Lung (tissue), 16 donors: ENCODE data around the gene OGFOD1. TPM values are rescaled to one million over a fixed set of nuclear protein-coding genes. Genes with fewer than 3 reads are reported as not detected.

Experiments used
- ATAC-seq: fragments of 200-7000 bp; cut with Tn5 transposase; one replicate; pipeline ENCODE4 v1.9.1; 2020; ENCODE audit warnings: moderate number of reproducible peaks; ENCODE audit not compliant: insufficient read depth, low FRiP score
- DNase-seq, 3 donors: peaks; one replicate each; pipeline ENCODE4 v3.0.0-alpha.2; 2013 to 2017
- H3K27ac ChIP-seq, 2 donors: one replicate each; pipeline ENCODE4 v1.5.1; 2013; ENCODE audit warnings: mild to moderate bottlenecking in 2 of 2, moderate library complexity in 2 of 2, control low read depth in 1 of 2, inconsistent platforms in 1 of 2, low read depth in 1 of 2, low read length in 1 of 2
- H3K27me3 ChIP-seq, 3 donors: one replicate each; pipeline ENCODE4 v1.5.1; 2013; ENCODE audit warnings: low read length in 2 of 3; ENCODE audit not compliant: control insufficient read depth in 3 of 3, insufficient read depth in 3 of 3
- H3K36me3 ChIP-seq, 4 donors: one replicate each; pipeline ENCODE4 v1.5.1; 2013; ENCODE audit warnings: low read length in 4 of 4, mild to moderate bottlenecking in 1 of 4, moderate library complexity in 1 of 4; ENCODE audit not compliant: control insufficient read depth in 4 of 4, insufficient read depth in 4 of 4
- H3K4me1 ChIP-seq, 5 donors: one replicate each; pipeline ENCODE4 v1.5.1; 2013; ENCODE audit warnings: low read length in 5 of 5, mild to moderate bottlenecking in 2 of 5, moderate library complexity in 1 of 5; ENCODE audit not compliant: control insufficient read depth in 5 of 5, insufficient read depth in 5 of 5
- H3K4me3 ChIP-seq: one replicate; pipeline ENCODE4 v1.5.1; 2013; ENCODE audit warnings: mild to moderate bottlenecking, control low read depth, moderate library complexity
- H3K9ac ChIP-seq, 2 donors: one replicate each; pipeline ENCODE4 v1.5.1; 2013; ENCODE audit warnings: low read length in 2 of 2, control low read depth in 1 of 2; ENCODE audit not compliant: insufficient read depth in 1 of 2
- H3K9me3 ChIP-seq, 4 donors: one replicate each; pipeline ENCODE4 v1.5.1; 2013; ENCODE audit warnings: low read length in 3 of 4, mild to moderate bottlenecking in 1 of 4, moderate library complexity in 1 of 4; ENCODE audit not compliant: control insufficient read depth in 4 of 4, insufficient read depth in 3 of 4
- WGBS, 2 donors: extraction: QIAGEN DNeasy Blood & Tissue Kit; methylation state at CpG; one replicate each; pipeline ENCODE4 v1.1.7; 2013; 5-methylcytosine and 5-hydroxymethylcytosine counted together
- long read RNA-seq, 5 donors: transcript quantifications; one replicate each; lab custom pipeline, GENCODE V29; 2026
- polyA plus RNA-seq, 2 donors: library from polyadenylated mRNA; stranded (reverse); fragments of 200-250 nt; gene quantifications; one replicate each; pipeline ENCODE4 v1.2.1, GENCODE V29; 2013
- total RNA-seq, 2 donors: library from RNA; depleted of rRNA in 1 of 2; stranded (reverse); fragments of >200 nt in 1 of 2; gene quantifications; one replicate each; pipeline ENCODE4 v1.2.1, GENCODE V29; 2014 to 2021
- TF ChIP-seq, protein P1 (sequence below): IDR thresholded peaks from 2 replicates; pipeline ENCODE4 v1.5.1; 2012; ENCODE audit warnings: mild to moderate bottlenecking; ENCODE audit errors: control extremely low read depth, extremely low read depth
- donor health status: control.
- donor health status: control.
- donor health status: Bipolar disorder and iron deficiency.
- donor health status: healthy.
- donor health status: DM: yes; HTN: yes; CAD: no.

The OGFOD1 gene
- 10 to 100 TPM; 32.4 to 36.1 TPM for total RNA-seq
- polyA plus RNA-seq, result 10 to 100 TPM in 1 of 2 donors, 1 to 10 TPM in 1; 9.1 to 26.6 TPM
- long read RNA-seq, donor 1, full-length matches to known transcripts, result 4 of 9 reads
- long read RNA-seq, donor 1, partial matches to known transcripts, result 5 of 9 reads
- long read RNA-seq, donor 1, other reads (novel, unspliced or antisense), result 0 of 9 reads
- long read RNA-seq, donor 2, result 0 reads
- long read RNA-seq, donor 3, full-length matches to known transcripts, result 1 of 35 reads
- long read RNA-seq, donor 3, partial matches to known transcripts, result 34 of 35 reads
- long read RNA-seq, donor 3, other reads (novel, unspliced or antisense), result 0 of 35 reads
- long read RNA-seq, donor 4, partial matches to known transcripts, result 10 of 10 reads
- long read RNA-seq, donor 4, other reads (novel, unspliced or antisense), result 0 of 10 reads
- long read RNA-seq, donor 5, full-length matches to known transcripts, result 9 of 14 reads
- long read RNA-seq, donor 5, partial matches to known transcripts, result 5 of 14 reads
- long read RNA-seq, donor 5, other reads (novel, unspliced or antisense), result 0 of 14 reads

DNA sequence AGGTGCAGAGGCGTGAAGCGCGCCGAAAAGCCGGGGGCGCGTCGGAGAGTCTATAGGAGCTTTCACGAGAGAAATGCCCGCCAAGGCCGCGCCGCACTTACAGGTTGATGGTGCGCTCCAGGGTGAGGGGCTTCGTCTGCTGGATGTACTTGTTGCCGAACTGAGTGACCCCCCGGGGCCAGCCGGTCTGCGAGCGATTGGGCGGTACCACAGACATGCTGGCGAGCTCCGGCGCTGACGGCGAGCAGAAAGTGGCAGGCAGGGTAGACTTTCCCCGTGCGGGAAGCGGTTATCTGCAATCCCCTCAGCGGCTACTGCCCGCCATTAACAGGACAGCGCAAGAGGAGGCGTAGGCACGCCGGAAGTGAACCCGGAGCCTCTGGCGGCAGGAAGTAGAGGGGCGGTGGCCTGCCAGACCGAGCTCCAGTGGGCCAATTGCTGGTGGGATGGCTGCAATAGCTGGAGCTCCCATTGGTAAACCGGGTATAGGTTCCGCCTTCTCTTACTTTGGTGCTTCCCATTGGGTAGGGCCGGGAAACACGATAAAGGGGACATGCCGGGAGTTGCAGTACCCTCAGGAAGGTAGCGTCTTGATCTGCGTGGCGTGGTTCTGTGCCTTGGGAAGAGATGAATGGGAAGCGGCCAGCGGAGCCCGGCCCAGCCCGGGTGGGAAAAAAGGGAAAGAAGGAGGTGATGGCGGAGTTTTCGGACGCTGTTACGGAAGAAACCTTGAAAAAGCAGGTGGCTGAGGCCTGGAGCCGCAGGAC lies at the start of gene OGFOD1, which contains the start of gene NUDT21:
Gene OGFOD1, plus strand, starts transcription at position 569 of the 767 bp plus-strand sequence. Its CDS starts 59 bp downstream, at position 628.
Gene NUDT21, minus strand, starts transcription at position 347 of the 767 bp plus-strand sequence. Its CDS starts 130 bp downstream, at position 217.
- H3K9me3 ChIP-seq, result no peaks in the 10 kb centered on the region
- H3K4me1 ChIP-seq, result peaks cover 11 to 33% (median 17%) of the 10 kb centered on the region in 5 donors
- TF ChIP-seq, protein P1, sequence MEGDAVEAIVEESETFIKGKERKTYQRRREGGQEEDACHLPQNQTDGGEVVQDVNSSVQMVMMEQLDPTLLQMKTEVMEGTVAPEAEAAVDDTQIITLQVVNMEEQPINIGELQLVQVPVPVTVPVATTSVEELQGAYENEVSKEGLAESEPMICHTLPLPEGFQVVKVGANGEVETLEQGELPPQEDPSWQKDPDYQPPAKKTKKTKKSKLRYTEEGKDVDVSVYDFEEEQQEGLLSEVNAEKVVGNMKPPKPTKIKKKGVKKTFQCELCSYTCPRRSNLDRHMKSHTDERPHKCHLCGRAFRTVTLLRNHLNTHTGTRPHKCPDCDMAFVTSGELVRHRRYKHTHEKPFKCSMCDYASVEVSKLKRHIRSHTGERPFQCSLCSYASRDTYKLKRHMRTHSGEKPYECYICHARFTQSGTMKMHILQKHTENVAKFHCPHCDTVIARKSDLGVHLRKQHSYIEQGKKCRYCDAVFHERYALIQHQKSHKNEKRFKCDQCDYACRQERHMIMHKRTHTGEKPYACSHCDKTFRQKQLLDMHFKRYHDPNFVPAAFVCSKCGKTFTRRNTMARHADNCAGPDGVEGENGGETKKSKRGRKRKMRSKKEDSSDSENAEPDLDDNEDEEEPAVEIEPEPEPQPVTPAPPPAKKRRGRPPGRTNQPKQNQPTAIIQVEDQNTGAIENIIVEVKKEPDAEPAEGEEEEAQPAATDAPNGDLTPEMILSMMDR, result no peak
- DNase-seq (peak; percentile 96 to 99 (median 98)), ATAC-seq (peak; percentile 99)
- H3K27me3 ChIP-seq, result no peaks in the 10 kb centered on the region
- peaks cover 8 to 23% (median 19%) of the 10 kb centered on the region in 4 donors for H3K36me3 ChIP-seq
- H3K9ac ChIP-seq, result peak within 1 kb of the TSS; percentile 52 to 82
- H3K27ac ChIP-seq, result peak within 1 kb of the TSS; percentile 91 to 92
- WGBS, 2 donors, result 0% methylated on average over 56 of the region's 56 CpGs
- peak within 1 kb of the TSS; percentile 96 for H3K4me3 ChIP-seq

DNA sequence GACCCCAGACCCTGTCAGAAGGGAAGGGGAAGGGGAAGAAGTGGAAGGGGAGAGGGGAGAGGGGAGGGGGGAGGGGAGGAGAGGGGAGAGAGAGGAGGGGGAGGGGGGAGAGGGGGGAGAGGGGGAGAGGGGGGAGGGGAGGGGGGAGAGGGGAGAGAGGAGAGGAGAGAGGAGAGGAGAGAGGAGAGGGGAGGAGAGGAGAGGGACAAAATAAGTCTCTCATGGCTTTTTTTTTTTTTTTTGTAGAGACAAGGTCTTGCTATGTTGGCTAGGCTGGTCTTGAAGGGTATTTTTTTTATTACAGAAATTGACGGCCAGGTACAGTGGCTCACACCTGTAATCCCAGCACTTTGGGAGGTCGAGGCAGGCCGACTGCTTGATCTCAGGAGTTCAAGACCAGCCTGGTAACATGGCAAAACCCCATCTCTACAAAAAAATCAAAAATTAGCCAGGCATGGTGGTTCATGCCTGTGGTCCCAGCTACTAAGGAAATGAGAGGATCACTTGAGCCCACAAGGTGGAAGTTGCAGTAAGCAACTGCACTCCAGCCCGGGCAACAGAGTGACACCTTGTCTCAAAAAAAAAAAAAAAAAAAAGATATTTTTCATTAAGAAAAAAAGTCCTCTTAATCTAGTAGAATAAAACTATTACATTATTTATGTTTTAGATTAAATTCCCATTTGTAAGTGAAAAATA lies 45.2 kb upstream of the OGFOD1 start:
- H3K9ac ChIP-seq, result no peak overlapping the region
- WGBS, 2 donors, result 64 to 92% methylated on average over 4 of the region's 4 CpGs
- H3K4me3 ChIP-seq, result no peak overlapping the region
- H3K27me3 ChIP-seq, result no peaks in the 10 kb centered on the region
- H3K27ac ChIP-seq, result no peak overlapping the region
- ATAC-seq (no peak), DNase-seq (no peak)
- peaks cover 25 to 40% (median 30%) of the 10 kb centered on the region in 4 donors for H3K36me3 ChIP-seq
- TF ChIP-seq, protein P1, result no peak
- H3K9me3 ChIP-seq, result peaks cover 0 to 3% (median 0%) of the 10 kb centered on the region in 4 donors
- peaks cover 0 to under 1% (median 0%) of the 10 kb centered on the region in 5 donors for H3K4me1 ChIP-seq

DNA sequence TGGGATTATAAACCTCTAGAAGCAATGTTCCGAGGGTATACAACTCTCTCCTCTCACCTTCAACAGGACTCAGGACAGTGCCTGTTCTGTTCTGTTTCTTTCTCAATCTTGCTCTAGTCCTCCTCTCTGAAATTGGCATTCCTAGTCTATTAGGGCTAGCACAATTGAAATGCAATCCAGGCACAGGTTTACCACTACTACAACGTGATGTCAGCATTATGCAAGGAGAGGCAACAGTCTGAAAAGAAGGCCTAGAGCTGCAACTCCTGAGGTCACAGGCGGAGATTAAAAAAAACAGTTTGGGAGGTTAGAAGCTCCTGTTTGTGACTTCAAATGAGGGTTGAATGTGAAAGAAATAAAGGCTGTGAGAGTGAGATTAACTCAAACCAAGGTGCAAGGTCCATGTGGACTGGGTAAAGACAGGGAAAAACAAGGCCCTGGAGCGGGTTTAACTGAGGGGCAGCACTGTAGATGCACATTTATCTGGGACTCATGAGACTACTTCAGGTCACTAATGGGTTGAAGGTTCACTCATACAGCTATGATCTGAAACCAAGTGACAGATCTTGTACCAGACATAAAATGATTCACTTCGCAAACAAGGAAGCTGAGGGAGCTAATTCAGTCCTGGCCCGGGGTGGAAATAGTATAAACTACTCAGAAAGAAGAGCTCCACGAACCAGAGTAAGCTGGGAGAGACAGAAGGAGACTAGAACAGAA lies 42.8 kb upstream of the OGFOD1 start:
- WGBS, 2 donors, result 80 to 91% methylated on average over 7 of the region's 7 CpGs
- no peak overlapping the region for H3K4me3 ChIP-seq
- TF ChIP-seq, protein P1, result no peak
- no peak overlapping the region for H3K27ac ChIP-seq
- DNase-seq (no peak), ATAC-seq (no peak)
- H3K4me1 ChIP-seq, result peaks cover 0 to 2% (median 0%) of the 10 kb centered on the region in 5 donors
- no peaks in the 10 kb centered on the region for H3K27me3 ChIP-seq
- no peaks in the 10 kb centered on the region for H3K9me3 ChIP-seq
- no peak overlapping the region for H3K9ac ChIP-seq
- peaks cover 14 to 38% (median 18%) of the 10 kb centered on the region in 4 donors for H3K36me3 ChIP-seq
